ENCODE results near the gene ITGBL1. TPM values are rescaled to one million over a fixed set of nuclear protein-coding genes. Genes with fewer than 3 reads are reported as not detected.

ITGBL1 gene
- total RNA-seq, 4 donors from 2014 or later: 26.4 to 81.4 (median 76.1) TPM

DNA sequence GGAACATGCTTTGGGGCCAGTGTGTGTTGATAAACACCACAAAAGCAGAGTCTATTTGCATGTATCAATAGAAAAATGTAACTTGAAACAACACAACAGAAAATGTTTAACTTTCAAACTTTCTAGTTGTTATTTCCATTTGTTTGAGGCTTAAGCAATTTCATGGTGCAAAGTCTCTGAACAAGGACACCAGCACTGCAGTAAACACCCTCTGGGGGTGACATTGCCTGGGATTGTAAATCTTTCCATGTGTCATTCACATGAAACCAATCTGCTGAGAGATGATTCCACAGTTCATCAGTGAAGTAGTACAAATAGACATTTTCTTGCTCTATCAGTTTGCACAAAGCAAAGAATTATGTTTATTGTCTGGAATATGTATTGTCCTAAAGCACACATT, 124.5 kb downstream of the ITGBL1 start:
- Histone ChIP-seq H3K4me3 (no peak overlapping the region), H3K4me1 (peaks cover 0 to 3% (median 0%) of the 10 kb centered on the region in 4 donors), H3K36me3 (no peaks in the 10 kb centered on the region), H3K27ac (no peak overlapping the region), H3K27me3 (no peaks in the 10 kb centered on the region), H3K9me3 (no peaks in the 10 kb centered on the region)
- TF ChIP-seq POLR2A (IDR thresholded peaks at IDR 0.05) (no peak), EP300 (IDR thresholded peaks at IDR 0.05) (no peak)
- TF ChIP-seq, protein P1, sequence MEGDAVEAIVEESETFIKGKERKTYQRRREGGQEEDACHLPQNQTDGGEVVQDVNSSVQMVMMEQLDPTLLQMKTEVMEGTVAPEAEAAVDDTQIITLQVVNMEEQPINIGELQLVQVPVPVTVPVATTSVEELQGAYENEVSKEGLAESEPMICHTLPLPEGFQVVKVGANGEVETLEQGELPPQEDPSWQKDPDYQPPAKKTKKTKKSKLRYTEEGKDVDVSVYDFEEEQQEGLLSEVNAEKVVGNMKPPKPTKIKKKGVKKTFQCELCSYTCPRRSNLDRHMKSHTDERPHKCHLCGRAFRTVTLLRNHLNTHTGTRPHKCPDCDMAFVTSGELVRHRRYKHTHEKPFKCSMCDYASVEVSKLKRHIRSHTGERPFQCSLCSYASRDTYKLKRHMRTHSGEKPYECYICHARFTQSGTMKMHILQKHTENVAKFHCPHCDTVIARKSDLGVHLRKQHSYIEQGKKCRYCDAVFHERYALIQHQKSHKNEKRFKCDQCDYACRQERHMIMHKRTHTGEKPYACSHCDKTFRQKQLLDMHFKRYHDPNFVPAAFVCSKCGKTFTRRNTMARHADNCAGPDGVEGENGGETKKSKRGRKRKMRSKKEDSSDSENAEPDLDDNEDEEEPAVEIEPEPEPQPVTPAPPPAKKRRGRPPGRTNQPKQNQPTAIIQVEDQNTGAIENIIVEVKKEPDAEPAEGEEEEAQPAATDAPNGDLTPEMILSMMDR (IDR thresholded peaks at IDR 0.05): no peak
- no peak for DNase-seq (ENCODE audit: low spot score in 2 of 2)

DNA sequence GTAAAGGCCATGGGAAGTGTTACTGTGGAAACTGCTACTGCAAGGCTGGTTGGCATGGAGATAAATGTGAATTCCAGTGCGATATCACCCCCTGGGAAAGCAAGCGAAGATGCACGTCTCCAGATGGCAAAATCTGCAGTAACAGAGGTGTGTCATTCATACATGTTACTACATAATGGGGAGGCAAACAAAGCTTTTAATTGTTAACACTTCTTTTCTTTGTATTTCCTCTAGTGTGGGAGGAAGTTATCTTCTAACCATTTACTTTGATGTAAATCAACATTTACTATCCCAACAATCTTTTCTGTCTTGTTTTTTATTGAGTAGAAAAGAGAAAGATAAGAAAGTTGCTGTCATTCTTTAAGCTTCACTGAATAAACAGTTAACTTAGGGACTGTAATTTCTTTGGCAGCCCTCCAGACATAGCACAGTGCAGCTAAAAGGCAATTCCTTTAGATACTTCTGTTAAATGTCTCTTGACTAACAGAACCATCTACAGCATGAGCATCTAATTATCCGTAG, 126.9 kb downstream of the ITGBL1 start:
- no peak overlapping the region for H3K4me3 ChIP-seq
- H3K4me1 ChIP-seq: peaks cover 0 to 3% (median 0%) of the 10 kb centered on the region in 4 donors
- TF ChIP-seq POLR2A (IDR thresholded peaks at IDR 0.05): no peak
- TF ChIP-seq, protein P1 (IDR thresholded peaks at IDR 0.05): no peak
- TF ChIP-seq EP300 (IDR thresholded peaks at IDR 0.05): no peak
- H3K9me3 ChIP-seq: no peaks in the 10 kb centered on the region
- no peaks in the 10 kb centered on the region for H3K27me3 ChIP-seq
- no peak for DNase-seq (ENCODE audit: low spot score in 2 of 2)
- WGBS, 2 donors: 15 to 26% methylated on average over 4 of the region's 4 CpGs
- H3K36me3 ChIP-seq: no peaks in the 10 kb centered on the region
- no peak overlapping the region for H3K27ac ChIP-seq

DNA sequence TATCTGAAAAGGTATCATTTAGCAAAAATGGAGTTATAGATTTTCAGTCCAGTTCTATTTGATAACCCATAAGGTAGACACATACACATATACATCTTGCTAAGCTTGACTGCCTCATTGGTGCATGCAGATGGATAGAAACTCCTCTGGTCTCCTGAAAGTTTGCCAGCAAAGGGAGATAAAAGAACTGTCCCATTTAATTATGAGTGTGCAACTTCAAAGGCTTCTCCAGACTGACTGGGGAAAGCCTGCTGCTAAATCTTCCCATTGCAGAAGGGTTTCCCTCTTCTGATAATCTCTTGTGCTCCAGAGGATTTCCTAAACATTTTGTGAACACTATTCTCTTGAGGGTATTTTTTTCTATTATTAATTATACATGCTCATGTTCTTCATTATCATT, 131.9 kb downstream of the ITGBL1 start:
- DNase-seq (ENCODE audit: low spot score in 2 of 2): no peak
- no peaks in the 10 kb centered on the region for H3K27me3 ChIP-seq

DNA sequence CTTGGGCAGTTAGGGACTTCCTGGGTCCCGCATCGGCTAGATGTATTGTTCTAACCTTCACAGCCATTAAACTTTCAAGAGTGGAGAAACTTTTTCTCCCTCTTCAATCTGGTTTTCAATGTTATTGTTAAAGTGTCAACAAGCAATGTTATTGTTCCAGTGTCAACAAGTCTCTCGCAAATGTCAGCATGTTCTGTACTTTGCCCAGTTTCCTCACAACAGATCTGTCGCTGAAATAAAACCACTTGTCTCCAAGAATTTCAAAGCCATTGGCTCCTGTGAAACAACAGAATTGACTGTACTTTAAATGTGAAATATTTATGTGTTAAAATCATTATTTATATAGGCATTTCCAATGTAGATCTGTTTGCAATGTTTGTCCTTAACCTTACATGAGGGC, 138.0 kb downstream of the ITGBL1 start:
- Histone ChIP-seq H3K27ac (no peak overlapping the region), H3K9me3 (peaks cover 0 to 5% (median 0%) of the 10 kb centered on the region in 4 donors), H3K27me3 (no peaks in the 10 kb centered on the region), H3K4me3 (no peak overlapping the region), H3K36me3 (no peaks in the 10 kb centered on the region), H3K4me1 (no peaks in the 10 kb centered on the region)
- no peak for DNase-seq (ENCODE audit: low spot score in 2 of 2)
- 63 to 64% methylated on average over 4 of the region's 4 CpGs for WGBS, 2 donors
- TF ChIP-seq POLR2A (IDR thresholded peaks at IDR 0.05): no peak
- no peak for TF ChIP-seq EP300 (IDR thresholded peaks at IDR 0.05)
- TF ChIP-seq, protein P1 (IDR thresholded peaks at IDR 0.05): no peak

More for the DNA sequence above, 131.9 kb downstream of the ITGBL1 start:
- no peak overlapping the region for H3K27ac ChIP-seq
- no peaks in the 10 kb centered on the region for H3K4me1 ChIP-seq
- no peaks in the 10 kb centered on the region for H3K36me3 ChIP-seq
- no peaks in the 10 kb centered on the region for H3K9me3 ChIP-seq
- no peak for TF ChIP-seq POLR2A (IDR thresholded peaks at IDR 0.05)
- TF ChIP-seq, protein P1 (IDR thresholded peaks at IDR 0.05): no peak
- TF ChIP-seq EP300 (IDR thresholded peaks at IDR 0.05): no peak
- H3K4me3 ChIP-seq: no peak overlapping the region

DNA sequence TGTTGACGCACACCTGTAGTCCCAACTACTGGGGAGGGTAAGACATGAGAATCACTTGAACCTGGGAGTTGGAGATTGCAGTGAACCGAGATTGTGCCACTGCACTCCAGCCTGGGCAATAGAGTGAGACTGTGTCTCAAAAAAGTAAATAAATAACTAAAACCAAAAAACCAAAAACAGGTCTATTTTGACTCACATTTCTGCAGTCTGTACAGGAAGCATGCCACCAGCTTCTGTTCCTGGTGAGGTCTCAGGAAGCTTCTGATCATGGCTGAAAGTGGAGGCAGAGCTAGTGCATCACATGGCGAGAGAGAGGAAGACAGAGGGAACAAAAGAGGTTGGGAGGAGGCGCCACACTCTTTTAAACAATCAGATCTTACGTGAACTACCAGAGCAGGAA, 142.5 kb downstream of the ITGBL1 start:
- Histone ChIP-seq H3K4me3 (no peak overlapping the region), H3K27ac (no peak overlapping the region), H3K9me3 (peaks cover 0 to 10% (median 0%) of the 10 kb centered on the region in 4 donors), H3K36me3 (no peaks in the 10 kb centered on the region), H3K27me3 (no peaks in the 10 kb centered on the region), H3K4me1 (no peaks in the 10 kb centered on the region)
- DNase-seq (ENCODE audit: low spot score in 2 of 2): no peak
- WGBS, 2 donors: 86 to 89% methylated on average over 5 of the region's 5 CpGs
- no peak for TF ChIP-seq POLR2A (IDR thresholded peaks at IDR 0.05)
- no peak for TF ChIP-seq EP300 (IDR thresholded peaks at IDR 0.05)
- TF ChIP-seq, protein P1 (IDR thresholded peaks at IDR 0.05): no peak

All from tibial nerve (tissue), 4 donors.